EH (cell line): ENCODE results near the gene EFNA3.

Experiments
- DNase-seq: peaks from one replicate; pipeline ENCODE4 v3.0.0-alpha.2; 2015; ENCODE audit warnings: low read depth

The EFNA3 gene

DNA sequence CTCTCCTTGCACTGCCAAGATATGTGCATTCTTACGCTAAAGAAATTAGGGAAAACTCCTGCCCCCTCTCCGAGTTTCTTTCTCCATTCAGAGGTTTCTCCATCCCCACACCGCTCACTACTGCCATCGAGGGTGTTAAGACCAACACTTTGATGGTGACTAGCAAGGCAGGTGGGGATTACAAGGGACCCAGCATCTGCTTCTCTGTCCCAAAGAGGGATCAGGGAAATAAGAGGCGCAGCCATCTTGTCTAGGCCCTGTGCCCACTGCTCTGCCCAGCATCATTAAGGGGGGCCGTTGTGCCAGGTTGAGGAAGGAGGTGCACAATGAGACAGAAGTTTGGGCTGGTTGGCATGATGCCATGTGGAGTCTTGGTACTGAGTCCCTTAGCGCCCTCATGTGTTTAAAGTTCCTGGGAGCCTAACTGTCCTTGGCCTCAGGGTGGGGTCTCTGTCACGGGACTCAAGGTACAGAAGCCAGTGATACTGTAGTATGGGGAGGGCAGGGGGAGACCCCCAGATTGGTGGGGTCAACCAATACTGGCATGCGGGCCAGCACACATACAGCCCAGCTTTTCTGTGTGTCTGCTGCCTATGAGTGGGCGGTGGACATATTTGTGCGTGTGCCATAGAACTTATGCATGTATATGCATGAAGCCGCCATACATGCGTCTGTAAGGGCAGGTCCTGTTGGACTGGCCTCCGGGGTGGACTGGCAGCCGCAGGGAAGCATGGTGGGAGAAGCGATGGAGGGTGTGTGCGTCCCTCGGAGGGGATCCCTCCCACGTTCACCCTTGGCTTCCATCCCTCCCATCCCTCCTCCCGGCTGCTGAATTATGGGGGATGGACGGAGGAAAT is 5.5 kb downstream of the EFNA3 start:
- peak; percentile 50 for DNase-seq

DNA sequence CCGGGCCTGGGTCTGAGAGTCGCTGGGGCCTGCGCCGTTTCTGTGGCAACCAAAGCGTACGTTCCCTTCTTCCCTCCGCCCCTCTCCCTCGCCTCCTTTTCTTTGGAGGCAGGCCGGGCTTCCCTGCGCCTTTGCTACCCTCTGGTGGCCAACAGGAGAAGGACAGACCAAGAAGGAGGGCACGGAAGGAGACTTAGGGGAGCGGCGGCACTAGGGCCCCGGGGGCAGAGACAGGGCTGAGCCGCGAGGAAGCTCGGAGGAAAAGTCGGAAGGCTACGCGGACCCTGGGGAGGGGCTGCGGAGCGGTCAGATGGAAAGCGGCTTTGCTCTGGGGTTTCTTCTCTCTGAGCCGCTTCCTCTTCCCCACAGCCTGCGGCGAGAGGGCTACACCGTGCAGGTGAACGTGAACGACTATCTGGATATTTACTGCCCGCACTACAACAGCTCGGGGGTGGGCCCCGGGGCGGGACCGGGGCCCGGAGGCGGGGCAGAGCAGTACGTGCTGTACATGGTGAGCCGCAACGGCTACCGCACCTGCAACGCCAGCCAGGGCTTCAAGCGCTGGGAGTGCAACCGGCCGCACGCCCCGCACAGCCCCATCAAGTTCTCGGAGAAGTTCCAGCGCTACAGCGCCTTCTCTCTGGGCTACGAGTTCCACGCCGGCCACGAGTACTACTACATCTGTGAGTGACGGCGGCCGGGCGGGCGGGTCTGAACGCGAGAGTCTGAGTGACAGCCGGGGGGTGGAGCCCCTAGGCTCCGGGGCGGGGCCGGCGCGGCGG is 6.3 kb downstream of the EFNA3 start:
- peak; percentile 95 for DNase-seq

DNA sequence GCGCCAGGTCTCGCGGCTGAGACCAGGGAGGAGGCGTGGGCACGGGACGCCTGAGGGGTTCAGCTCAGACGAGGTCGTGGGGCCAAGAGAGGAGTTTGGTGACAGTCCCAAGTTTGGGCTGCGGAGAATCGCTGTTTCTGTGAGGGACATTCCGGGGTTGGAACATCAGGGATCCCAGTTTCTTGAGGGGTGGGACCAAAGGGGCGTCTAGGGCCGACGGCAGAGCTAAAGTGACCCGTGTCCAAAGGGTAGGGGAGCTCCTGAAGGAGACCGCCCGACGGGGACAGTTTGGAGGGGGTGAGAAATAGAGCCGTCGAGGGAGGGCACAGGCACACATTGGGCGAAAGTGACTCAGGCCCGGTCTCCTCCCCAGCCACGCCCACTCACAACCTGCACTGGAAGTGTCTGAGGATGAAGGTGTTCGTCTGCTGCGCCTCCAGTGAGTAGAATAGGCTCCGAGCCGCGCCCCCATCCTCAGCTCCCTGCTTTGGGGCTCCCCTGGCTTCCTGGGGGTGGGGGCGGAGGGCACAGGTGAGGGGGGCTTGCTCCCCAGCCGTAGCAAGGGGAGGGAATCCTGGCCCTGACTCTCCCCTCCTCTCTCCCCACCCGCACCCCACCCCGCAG is 7.0 kb downstream of the EFNA3 start:
- peak; percentile 62 for DNase-seq

DNA sequence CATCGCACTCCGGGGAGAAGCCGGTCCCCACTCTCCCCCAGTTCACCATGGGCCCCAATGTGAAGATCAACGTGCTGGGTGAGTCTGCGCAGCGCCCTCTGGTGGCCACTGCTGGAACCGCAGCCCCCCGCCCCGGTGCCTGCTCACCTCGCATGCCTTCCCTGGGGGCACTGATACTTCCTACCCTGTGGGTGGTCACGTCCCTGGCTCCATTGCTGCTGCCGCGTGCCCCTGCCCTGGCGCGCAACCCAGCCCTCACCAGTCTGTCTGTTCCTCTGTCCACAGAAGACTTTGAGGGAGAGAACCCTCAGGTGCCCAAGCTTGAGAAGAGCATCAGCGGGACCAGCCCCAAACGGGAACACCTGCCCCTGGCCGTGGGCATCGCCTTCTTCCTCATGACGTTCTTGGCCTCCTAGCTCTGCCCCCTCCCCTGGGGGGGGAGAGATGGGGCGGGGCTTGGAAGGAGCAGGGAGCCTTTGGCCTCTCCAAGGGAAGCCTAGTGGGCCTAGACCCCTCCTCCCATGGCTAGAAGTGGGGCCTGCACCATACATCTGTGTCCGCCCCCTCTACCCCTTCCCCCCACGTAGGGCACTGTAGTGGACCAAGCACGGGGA is 7.6 kb downstream of the EFNA3 start:
- DNase-seq = peak; percentile 50

DNA sequence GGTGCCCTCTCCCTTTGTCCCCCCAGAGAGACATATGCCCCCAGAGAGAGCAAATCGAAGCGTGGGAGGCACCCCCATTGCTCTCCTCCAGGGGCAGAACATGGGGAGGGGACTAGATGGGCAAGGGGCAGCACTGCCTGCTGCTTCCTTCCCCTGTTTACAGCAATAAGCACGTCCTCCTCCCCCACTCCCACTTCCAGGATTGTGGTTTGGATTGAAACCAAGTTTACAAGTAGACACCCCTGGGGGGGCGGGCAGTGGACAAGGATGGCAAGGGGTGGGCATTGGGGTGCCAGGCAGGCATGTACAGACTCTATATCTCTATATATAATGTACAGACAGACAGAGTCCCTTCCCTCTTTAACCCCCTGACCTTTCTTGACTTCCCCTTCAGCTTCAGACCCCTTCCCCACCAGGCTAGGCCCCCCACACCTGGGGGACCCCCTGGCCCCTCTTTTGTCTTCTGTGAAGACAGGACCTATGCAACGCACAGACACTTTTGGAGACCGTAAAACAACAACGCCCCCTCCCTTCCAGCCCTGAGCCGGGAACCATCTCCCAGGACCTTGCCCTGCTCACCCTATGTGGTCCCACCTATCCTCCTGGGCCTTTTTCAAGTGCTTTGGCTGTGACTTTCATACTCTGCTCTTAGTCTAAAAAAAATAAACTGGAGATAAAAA is 8.4 kb downstream of the EFNA3 start:
- no peak for DNase-seq

DNA sequence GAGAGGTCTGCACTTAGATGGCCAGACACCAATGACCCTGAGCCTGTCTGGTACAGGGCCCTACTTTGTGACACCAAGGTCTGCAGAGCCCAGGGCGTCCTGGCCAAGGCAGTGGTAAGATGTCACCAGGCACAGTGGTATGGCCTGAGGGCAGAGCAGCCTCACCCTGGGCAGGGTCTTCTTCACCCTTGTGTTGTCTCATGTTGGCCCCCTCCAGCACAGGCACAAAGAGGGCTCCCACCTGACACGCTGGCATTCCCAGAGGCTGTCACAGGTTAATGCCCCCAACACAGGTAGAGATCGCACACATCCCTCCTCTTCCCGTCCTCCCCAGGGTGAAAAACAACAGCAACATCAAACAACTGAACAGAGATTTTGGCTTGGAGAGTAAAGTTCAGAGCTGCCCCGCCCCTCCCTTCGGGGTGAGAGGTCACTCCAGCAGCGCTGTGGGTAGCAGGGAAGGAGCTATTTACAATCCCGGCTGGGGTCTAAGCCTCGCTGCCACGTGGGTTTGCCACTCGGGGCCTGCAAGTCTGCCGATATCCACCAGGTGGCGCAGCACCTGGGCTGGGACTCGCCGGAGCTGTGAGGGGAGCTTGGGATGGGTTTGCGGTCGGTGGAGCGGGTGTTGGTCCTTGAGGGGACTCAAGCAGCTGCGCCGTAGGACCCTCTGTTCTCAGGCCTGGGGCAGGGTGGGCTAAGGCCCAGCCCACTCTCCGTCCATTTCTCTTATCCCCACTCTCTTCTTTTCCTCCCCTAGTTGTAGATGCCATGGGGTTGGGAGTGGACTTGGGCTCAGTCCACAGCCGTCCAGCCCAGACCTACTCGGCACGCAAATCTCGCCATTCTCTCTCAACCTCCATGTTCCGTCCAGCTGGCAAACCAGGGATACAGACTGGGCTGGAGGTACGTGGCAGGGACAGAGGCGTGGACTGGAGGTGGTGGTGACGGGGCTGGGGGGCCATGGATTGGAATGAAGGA is 12.7 kb downstream of the EFNA3 start:
- peak; percentile 68 for DNase-seq

DNA sequence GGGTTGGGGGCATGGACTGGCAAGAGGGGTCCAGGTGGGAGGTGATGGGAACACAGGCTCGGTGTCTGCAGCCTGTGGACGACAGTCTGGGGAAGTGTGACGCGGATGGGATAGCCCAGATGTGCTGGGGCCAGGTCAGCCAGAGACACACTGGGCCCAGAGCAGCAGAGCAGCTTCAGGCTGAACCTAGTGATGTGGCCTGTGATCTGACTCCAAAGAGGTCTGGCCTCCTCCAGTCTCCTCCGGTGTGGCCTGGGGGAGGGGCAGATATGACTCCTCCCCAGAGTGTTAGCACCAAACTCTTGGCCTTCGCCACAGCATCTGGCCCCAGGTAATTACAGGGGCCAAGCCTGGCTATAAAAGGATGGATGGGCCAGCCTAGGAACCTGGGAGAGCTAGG is 13.5 kb downstream of the EFNA3 start:
- no peak for DNase-seq

DNA sequence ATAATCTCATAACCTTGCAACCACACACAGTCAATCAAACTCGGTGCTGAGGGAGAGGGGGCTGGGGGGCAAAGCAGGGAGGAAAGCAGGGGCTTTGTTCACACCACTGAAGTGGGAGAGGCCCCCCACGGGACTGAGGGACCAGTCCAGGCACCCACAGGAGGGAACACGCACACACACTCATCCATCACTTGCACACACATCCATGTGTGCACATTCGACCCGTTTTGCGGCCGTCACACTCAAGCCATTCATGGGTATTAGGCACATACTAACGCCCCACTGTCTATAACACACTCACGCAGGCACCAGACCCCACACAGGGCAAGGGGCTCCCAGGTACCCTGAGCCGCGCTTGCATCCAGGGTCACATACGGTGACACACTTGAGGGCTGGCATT is 14.0 kb downstream of the EFNA3 start:
- no peak for DNase-seq

DNA sequence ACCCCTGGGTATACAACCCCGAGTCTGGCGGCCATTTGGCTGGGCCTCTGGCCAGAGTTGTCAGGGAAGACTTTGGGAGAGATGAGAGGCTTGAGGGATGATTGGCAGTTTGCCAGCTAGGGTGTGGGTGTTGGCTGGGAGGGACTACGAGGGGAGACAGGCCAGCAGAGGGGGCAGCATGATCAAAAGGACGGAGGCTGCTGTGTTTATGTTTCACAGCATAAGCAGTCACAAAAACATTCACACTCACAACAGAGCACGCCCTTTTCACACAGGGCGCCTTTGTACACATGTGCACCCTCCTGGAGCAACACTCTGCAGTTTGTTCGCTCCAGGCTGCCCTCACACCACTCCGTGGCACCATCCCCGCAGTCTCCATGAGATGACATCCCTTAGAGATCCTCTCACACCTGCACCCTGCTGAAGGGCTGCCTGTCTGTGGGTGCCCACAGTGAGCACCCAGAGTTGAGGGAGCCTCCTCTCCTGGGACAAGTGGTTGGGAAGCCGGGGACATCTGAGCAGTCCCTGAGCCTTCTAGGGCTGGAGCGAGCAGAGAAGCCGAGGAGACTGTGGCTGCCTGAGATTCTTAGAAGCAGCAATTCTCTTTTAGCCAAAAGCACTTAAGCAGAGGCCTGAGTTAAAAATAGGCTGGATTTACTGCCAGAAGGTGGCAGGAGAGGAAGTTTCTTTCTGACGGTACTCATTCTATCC is 15.4 kb downstream of the EFNA3 start:
- DNase-seq = peak; percentile 62

DNA sequence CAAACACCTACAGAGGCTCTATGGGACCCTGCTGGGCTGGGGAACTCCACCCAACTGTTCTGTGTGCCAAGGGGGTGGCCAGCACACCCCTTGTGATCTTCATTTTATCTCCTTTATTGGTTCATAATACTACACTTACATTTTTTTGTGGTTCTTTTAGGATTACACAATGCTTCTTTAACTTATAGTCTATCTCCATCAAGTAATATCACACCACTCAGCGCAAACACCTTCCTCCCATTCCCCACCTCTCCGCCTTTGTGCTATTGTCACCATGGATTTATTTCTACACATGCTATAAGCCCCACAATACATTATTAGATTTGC is 15.9 kb downstream of the EFNA3 start:
- no peak for DNase-seq

DNA sequence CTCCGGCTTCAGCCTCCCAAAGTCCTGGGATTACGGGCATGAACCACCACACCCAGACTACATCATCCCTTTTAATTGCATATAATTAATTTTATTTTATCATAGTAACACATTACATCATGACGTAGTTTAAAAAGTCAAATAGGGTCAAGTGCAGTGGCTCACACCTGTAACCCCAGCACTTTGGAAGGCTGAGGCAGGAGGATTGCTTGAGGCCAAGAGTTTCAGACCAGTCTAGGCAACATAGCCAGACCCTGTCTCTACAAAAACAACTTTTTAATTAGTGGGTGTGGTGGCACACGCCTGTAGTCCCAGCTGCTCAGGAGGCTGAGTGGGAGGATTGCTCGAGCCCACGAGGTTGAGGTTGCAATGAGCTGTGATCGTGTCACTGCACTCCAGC is 20.7 kb downstream of the EFNA3 start:
- no peak for DNase-seq

DNA sequence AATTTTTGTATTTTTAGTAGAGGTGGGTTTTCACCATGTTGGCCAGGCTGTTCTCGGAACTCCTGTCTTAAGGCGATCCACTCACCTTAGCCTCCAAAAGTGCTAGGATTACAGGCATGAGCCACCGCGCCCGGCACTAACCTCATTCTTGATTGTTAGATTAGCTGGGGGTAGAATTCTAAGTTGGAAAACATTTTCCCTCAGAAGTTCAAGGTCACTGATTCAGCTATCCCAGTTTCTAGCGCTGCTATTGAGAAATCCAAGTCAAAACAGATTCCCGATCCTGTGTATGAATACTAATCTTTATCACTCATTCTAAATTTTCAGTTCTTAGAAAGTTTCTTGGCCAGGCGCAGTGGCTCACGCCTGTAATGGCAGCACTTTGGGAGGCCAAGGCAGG is 24.7 kb downstream of the EFNA3 start:
- no peak for DNase-seq

DNA sequence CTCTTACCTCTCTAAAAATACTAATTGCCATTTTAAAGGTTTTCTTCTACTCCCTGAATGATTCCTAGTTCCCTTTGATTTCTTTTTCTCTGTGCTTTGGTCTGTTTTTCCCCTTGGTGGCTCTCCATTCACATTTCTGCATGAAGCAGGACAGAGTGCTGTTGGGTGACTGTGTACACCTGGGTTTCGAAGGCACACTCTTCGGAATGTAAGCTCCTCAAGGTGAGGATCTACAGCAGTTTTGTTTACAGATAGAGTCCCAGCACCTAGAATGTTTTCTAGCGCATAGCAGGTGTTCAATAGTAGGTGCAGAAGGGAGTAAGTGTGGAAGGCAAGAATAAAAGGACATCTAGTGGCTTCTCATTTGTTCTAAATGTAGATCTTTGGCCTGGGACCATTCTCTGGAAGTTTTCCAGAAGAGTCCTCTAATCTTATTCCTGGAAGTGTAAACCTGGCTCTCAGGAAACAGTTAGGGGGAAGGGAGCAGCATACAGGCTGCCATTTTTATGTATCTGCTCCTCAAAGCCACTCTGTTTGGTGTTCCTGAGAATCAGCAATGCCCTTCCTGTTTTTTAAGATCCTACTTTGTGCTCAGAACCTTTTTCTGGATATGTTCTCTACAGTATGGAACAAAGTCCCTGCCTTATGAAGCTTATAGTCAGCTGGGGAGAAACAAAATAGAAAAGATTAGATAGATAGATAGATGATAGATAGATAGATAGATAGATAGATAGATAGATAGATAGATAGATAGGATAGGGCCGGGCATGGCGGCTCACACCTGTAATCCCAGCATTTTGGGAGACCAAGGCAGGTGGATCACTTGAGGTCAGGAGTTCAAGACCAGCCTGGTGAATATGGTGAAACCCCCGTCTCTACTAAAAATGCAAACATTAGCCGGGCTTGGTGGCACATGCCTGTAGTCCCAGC is 26.2 kb downstream of the EFNA3 start:
- DNase-seq = no peak

DNA sequence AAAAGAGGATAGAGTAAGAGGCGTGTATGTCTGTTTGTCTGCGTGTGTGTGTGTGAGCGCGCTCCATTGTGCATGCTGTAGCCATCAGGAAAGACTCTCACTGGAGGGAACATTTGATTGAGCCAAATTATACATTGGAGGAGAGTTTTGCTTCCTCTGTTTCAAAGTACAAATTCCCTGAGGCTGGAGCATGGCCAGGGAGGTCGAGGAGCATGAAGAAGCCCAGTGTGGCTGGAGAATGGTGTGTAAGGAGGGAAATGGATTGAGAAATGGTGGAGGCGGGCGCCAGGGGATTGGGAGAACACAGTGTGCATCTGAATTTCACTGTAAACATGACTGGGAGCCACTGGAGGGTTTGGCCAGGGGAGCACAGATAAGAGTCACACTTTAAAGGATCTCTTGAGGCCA is 27.0 kb downstream of the EFNA3 start:
- DNase-seq = no peak

DNA sequence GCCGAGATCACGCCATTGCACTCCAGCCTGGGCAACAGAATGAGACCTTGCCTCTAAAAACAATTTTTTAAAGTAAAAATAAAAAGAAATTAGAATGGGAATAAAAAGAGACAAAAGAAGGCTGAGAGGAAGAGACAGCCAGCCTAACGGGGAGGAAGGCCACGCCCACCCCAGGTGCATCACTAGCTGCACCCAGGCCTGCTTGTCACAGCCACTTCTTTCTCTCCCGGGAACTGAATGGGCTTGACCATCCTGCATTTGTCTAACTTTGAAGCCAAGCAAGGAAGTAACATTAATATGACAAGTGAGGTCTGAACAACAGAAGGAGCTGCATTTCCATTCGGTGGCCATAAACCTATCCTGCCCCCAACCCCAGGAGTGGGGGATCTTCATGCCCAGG is 28.2 kb downstream of the EFNA3 start:
- DNase-seq = no peak

DNA sequence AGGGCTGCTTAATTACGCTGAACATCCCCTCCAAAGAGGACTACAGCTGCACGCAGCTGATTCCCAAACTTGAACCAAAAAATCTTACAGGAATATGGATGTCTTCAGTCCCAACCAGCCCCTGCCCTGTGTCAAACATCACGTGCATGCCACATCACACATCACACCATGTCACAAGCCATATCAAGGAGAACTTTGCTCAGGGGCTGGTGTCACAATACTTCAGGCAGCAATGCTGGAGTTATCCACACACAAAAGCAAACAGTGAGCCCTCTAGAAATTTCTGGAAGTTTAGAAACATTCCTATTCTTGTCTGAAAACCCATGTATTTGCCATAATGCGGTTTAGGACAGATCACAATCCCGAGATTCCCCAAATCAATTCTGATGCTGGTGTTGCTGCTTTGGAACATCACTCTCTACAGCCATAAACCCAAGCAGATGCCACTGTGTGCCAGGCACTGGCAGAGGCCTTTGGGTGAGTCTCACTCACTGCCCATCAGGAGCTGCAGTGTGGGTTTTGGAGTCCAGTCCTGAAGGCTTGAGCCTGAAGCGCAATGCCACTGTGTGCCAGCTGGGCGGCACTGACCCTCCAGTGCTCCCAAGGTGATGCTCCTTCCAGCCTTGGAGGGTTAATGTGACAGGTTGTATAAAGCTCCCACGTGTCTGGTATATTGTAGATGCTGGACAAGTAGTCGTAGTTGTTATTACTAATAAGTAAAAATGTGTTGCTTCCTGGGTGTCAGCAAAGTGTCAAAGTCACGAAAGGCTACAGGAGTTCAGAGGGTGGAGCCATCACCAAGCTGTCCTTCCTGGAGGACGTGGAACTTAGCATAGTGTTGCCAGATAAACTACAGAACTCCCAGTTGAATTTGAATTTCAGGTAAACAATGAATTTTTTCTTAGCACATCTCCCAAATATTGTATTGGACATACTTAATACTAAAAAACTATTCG is 28.9 kb downstream of the EFNA3 start:
- no peak for DNase-seq

DNA sequence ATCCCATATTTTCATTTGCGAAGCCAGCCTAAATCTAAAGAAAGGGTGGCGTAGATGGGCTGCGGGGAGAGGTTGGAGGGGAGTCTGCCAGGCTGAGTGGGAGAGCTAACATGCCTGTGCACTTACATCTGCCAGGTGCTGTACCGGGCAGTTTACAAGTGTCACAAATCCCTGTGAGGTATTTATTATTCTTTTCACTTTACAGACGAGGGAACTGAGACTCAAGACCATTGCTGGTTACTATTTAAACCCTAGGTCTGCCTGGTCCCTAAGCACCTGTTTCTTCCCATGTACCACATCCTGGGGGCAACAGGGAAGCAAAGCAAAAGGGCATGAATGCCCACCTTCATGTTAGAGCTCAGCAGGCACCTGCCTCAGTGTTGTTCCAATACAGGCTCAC is 29.7 kb downstream of the EFNA3 start:
- no peak for DNase-seq

DNA sequence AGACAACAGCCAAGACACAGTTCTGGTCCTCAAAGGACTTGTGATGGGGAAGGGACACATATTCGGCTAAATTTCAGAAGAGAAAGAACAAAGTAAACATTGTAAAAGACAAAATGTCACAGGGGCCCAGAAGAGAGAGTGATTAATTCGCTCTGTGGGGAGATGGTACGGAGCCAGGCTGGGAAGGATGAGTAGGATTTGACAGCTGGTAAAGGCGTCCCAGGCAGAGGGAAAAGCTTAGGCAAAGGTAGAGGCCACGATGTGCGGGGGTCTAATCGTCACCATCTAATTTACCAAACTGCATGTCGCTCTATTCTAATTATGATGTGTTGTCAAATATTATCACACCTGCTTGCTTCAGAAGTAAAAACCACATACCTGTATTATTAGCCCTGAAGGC is 31.7 kb downstream of the EFNA3 start:
- no peak for DNase-seq
